GM12878 (cell line): ENCODE measurements around the gene ZNF628. TPM values are rescaled to one million over a fixed set of nuclear protein-coding genes. Genes with fewer than 3 reads are reported as not detected.

Experiments used
- ATAC-seq: fragments of 200-7000 bp; cut with Tn5 transposase; 3 replicates; pipeline ENCODE4 v1.9.1; 2020; ENCODE audit warnings: mild to moderate bottlenecking, moderate library complexity
- BruUV-seq: library from RNA; stranded (reverse); fragments of 400-500 nt; replicated peaks from 2 replicates; lab custom pipeline; 2021; lab: Mats Ljungman, UMichigan
- CTCF ChIA-PET: fragments of 300-600 bp; sonication (Branson Sonifier 250); formaldehyde crosslinking; extraction: SDS; loops from one replicate; lab custom pipeline; 2021; ENCODE audit warnings: inconsistent platforms; lab: Yijun Ruan, JAX
- POLR2A ChIA-PET: fragments of 350-600 bp; formaldehyde crosslinking; extraction: SDS; loops from one replicate; lab custom pipeline; 2021; ENCODE audit warnings: inconsistent platforms; lab: Charles Lee
- RAD21 ChIA-PET: fragments of 300-600 bp; sonication (Branson Sonifier 250); formaldehyde crosslinking; loops from one replicate; lab custom pipeline; 2023; ENCODE audit warnings: antibody characterized with exemption; ENCODE audit not compliant: unreplicated experiment; lab: Charles Lee
- SMC1A ChIA-PET: fragments of 300-600 bp; sonication (Branson Sonifier 250); formaldehyde crosslinking; loops from one replicate; lab custom pipeline; 2023; ENCODE audit not compliant: unreplicated experiment, uncharacterized antibody; lab: Charles Lee
- DNase-seq: peaks from one replicate; pipeline ENCODE4 v3.0.0-alpha.2; 2011; ENCODE audit warnings: low read depth, low spot score
- FAIRE-seq: peaks from 3 replicates; lab custom pipeline; 2011; peaks lifted over from hg19 to GRCh38; lab: Jason Lieb, UNC
- H2AFZ ChIP-seq: 2 replicates; pipeline ENCODE4 v1.6.0; 2011; ENCODE audit warnings: low read depth, low read length, control low read depth; ENCODE audit not compliant: control insufficient read depth
- H3K27ac ChIP-seq: 2 replicates; pipeline ENCODE4 v1.5.1; 2011; ENCODE audit warnings: control low read depth; ENCODE audit not compliant: control insufficient read depth, insufficient read depth
- H3K27me3 ChIP-seq, 2 experiments: replicated peaks in 1 of 2; 2 replicates each; pipeline versions ENCODE4 v1.6.0 to v1.6.1; 2011; ENCODE audit warnings: low read length in 1 of 2; ENCODE audit not compliant: control insufficient read depth in 2 of 2, insufficient read depth in 2 of 2
- H3K36me3 ChIP-seq, 2 experiments: 2 replicates each; pipeline ENCODE4 v1.5.1; 2011; ENCODE audit warnings: low read length in 1 of 2; ENCODE audit not compliant: control insufficient read depth in 2 of 2, insufficient read depth in 2 of 2
- H3K4me1 ChIP-seq: 2 replicates; pipeline ENCODE4 v1.6.1; 2011; ENCODE audit warnings: mild to moderate bottlenecking, low read length, moderate library complexity, mixed read lengths; ENCODE audit not compliant: control insufficient read depth, insufficient read depth
- H3K4me2 ChIP-seq: 2 replicates; pipeline ENCODE4 v1.6.0; 2011; ENCODE audit warnings: control low read depth; ENCODE audit not compliant: control insufficient read depth, insufficient read depth
- H3K4me3 ChIP-seq: fragments of 200-600 bp; sonication (generic); 2 replicates; pipeline ENCODE4 v1.5.1; 2016
- H3K79me2 ChIP-seq: 2 replicates; pipeline ENCODE4 v1.6.0; 2011; ENCODE audit warnings: low read length; ENCODE audit not compliant: control insufficient read depth, insufficient read depth
- H3K9ac ChIP-seq: 2 replicates; pipeline ENCODE4 v1.8.0; 2011; ENCODE audit warnings: low read length, control low read depth, mixed read lengths; ENCODE audit not compliant: control insufficient read depth, insufficient read depth
- H3K9me3 ChIP-seq: replicated peaks from 3 replicates; pipeline ENCODE4 v1.5.1; 2011; ENCODE audit warnings: mild to moderate bottlenecking, low read length; ENCODE audit not compliant: control insufficient read depth, insufficient read depth
- H4K20me1 ChIP-seq: 2 replicates; pipeline ENCODE4 v1.6.0; 2011; ENCODE audit not compliant: control insufficient read depth, insufficient read depth
- E2F8 ChIP-seq: fragments of 450-650 bp; IDR thresholded peaks from 2 replicates; pipeline ENCODE4 v1.6.1; 2018; ENCODE audit warnings: mild to moderate bottlenecking, low read depth, moderate library complexity; ENCODE audit not compliant: partially characterized antibody
- EGR1 ChIP-seq, 2 experiments: IDR thresholded peaks; 1 replicate in 1 of 2; 2 replicates in 1 of 2; pipeline ENCODE4 v1.6.1; 2011 to 2012; ENCODE audit warnings: low read depth in 2 of 2, low read length in 2 of 2, borderline replicate concordance in 1 of 2, mild to moderate bottlenecking in 1 of 2, moderate library complexity in 1 of 2
- FOS ChIP-seq: IDR thresholded peaks from 3 replicates; pipeline ENCODE4 v1.6.1; 2011; ENCODE audit warnings: borderline replicate concordance; ENCODE audit not compliant: insufficient read length; ENCODE audit errors: extremely low read depth
- HSF1 ChIP-seq: fragments of 150-350 bp; IDR thresholded peaks from 2 replicates; pipeline ENCODE4 v1.6.1; 2014; ENCODE audit warnings: mild to moderate bottlenecking, low read depth, low read length
- IKZF2 ChIP-seq, 2 experiments: fragments of 450-650 bp; IDR thresholded peaks; 2 replicates each; pipeline ENCODE4 v1.6.1; 2017; ENCODE audit warnings: mild to moderate bottlenecking in 2 of 2, moderate library complexity in 2 of 2
- IRF3 ChIP-seq: fragments of 450-650 bp; IDR thresholded peaks from 2 replicates; pipeline ENCODE4 v1.6.1; 2014; ENCODE audit warnings: mild to moderate bottlenecking
- JUNB ChIP-seq: IDR thresholded peaks from 2 replicates; pipeline ENCODE4 v1.6.1; 2016; ENCODE audit warnings: antibody characterized with exemption, mild to moderate bottlenecking
- NKRF ChIP-seq: fragments of 450-650 bp; conservative IDR thresholded peaks from 2 replicates; pipeline ENCODE4 v1.6.1; 2017; ENCODE audit warnings: mild to moderate bottlenecking, moderate library complexity
- RAD21 ChIP-seq: IDR thresholded peaks from 2 replicates; pipeline ENCODE4 v1.6.1; 2011; ENCODE audit warnings: mild to moderate bottlenecking, low read depth, low read length, moderate library complexity; ENCODE audit not compliant: insufficient read depth
- TBL1XR1 ChIP-seq: IDR thresholded peaks from 2 replicates; pipeline ENCODE4 v1.6.1; 2012; ENCODE audit warnings: low read depth, low read length, improper control_type of control experiment
- TCF12 ChIP-seq: IDR thresholded peaks from 2 replicates; pipeline ENCODE4 v1.6.1; 2011; ENCODE audit warnings: low read depth, mild to moderate bottlenecking, low read length
- ZNF207 ChIP-seq: fragments of 450-650 bp; IDR thresholded peaks from 2 replicates; pipeline ENCODE4 v1.6.1; 2014; ENCODE audit warnings: antibody characterized with exemption, mild to moderate bottlenecking, borderline replicate concordance
- ZNF217 ChIP-seq: fragments of 450-650 bp; IDR thresholded peaks from 2 replicates; pipeline ENCODE4 v1.6.1; 2017; ENCODE audit warnings: antibody characterized with exemption, mild to moderate bottlenecking
- WGBS: methylation state at CpG from one replicate; pipeline ENCODE4 v1.1.6; 2016; ENCODE audit warnings: low lambda C conversion rate; ENCODE audit not compliant: insufficient replicate concordance, insufficient coverage; ENCODE audit errors: missing lambda C conversion rate; 5-methylcytosine and 5-hydroxymethylcytosine counted together
- in situ Hi-C: fragments of 300-500 bp; cut with MboI; formaldehyde crosslinking; loops from 9 replicates; pipeline ENCODE4 v1.14.3; 2018; ENCODE audit warnings: mixed read lengths
- intact Hi-C: fragments of 100-400 bp; cut with micrococcal nuclease; formaldehyde crosslinking; loops from one replicate; pipeline ENCODE4 v1.14.2; 2022; ENCODE audit not compliant: unreplicated experiment
- polyA plus RNA-seq, 11 experiments: library from polyadenylated mRNA; depleted of rRNA in 4 of 11; unstranded in 6 of 11; stranded (reverse) in 5 of 11; fragments of >200 nt; fragmentation: Nextera tagmentation in 4 of 11; fragmentation: Illumina TruSeq in 1 of 11; extraction: Ambion mirVana in 4 of 11; extraction: Trizol in 1 of 11; gene quantifications; 1 replicate in 1 of 11; 2 replicates in 10 of 11; pipeline versions ENCODE4 v1.2.1 to v1.2.3, GENCODE V29; 2011 to 2016; ENCODE audit warnings: inconsistent platforms in 2 of 11, missing spikeins in 2 of 11, low read depth in 1 of 11
- total RNA-seq, 4 experiments: library from RNA; depleted of rRNA in 3 of 4; stranded (reverse); fragments of >200 nt in 3 of 4; fragmentation: Illumina TruSeq in 1 of 4; extraction: Trizol in 1 of 4; gene quantifications; 2 replicates each; pipeline versions ENCODE4 v1.2.1 to v1.2.3, GENCODE V29; 2013 to 2021

ZNF628 gene
- total and polyA plus RNA-seq, 10 of the 15 experiments (the other 5 are each of a cell fraction or from before 2014, with no cell fraction given), result 0.04 to 11.3 (median 1.6) TPM; not detected in 1

- no peak overlapping the region for H3K4me3 ChIP-seq
- no peak overlapping the region for H3K9ac ChIP-seq
- H2AFZ ChIP-seq, result no peak overlapping the region
- in situ Hi-C loops, result no loop called here
- peaks cover 0 to 1% of the 10 kb centered on the region in 2 experiments; a peak in 2 of 4 replicates for H3K27me3 ChIP-seq
- DNase-seq, result no peak
- ChIA-PET CTCF (no interaction called here), POLR2A (interaction anchor here (0.6 kb wide), 1 partner anchor 264 kb away, joined by 3 read pairs; no protein-coding TSS in a partner anchor), RAD21 (no interaction called here), SMC1A (interaction anchor here (0.6 kb wide), 1 partner anchor 163 kb away, joined by 3 read pairs; no protein-coding TSS in a partner anchor)
- H3K4me1 ChIP-seq, result no peaks in the 10 kb centered on the region; the same call in 1 of the 2 replicates
- TF ChIP-seq FOS (no peak), NKRF (no peak), ZNF207 (no peak), HSF1 (no peak), EGR1 (IDR thresholded peaks at IDR 0.05; ENCODE audit: borderline replicate concordance in 1 of 2, low read depth in 2 of 2, low read length in 2 of 2) (no peak), JUNB (no peak), TBL1XR1 (no peak), IRF3 (no peak), RAD21 (no peak), E2F8 (no peak), ZNF217 (no peak), TCF12 (no peak), IKZF2 (IDR thresholded peaks at IDR 0.05) (no peak)
- no peaks in the 10 kb centered on the region for H3K79me2 ChIP-seq
- no peaks in the 10 kb centered on the region for H4K20me1 ChIP-seq
- no peak overlapping the region for H3K4me2 ChIP-seq
- H3K36me3 ChIP-seq, result no peaks in the 10 kb centered on the region
- H3K9me3 ChIP-seq, result no peaks in the 10 kb centered on the region
- H3K27ac ChIP-seq, result no peak overlapping the region
- no TSS peak for BruUV-seq
- FAIRE-seq, result no peak
- ATAC-seq, result no peak
- WGBS, result 22% methylated on average over 5 of the region's 5 CpGs
- intact Hi-C loops, result no loop called here
Observed at GRCh38 chr19:55439052-55439451, 37.4 kb upstream of the ZNF628 start.
